ENCODE results near the gene DSCAM. TPM values are rescaled to one million over a fixed set of nuclear protein-coding genes. Genes with fewer than 3 reads are reported as not detected.

The DSCAM gene
- total RNA-seq, 4 donors from 2014 or later, result 0.04 to 0.06 TPM; not detected in 2

GRCh38 chr21:39968010-39968409 lies 878.9 kb downstream of the DSCAM start:
- H3K27me3 ChIP-seq, result no peaks in the 10 kb centered on the region
- TF ChIP-seq CTCF (IDR thresholded peaks at IDR 0.05), result no peak
- no peak for TF ChIP-seq POLR2A (IDR thresholded peaks at IDR 0.05)

GRCh38 chr21:39966786-39967185 lies 880.2 kb downstream of the DSCAM start:
- TF ChIP-seq POLR2A (IDR thresholded peaks at IDR 0.05) (no peak), CTCF (IDR thresholded peaks at IDR 0.05) (no peak)
- H3K4me1 ChIP-seq, result no peaks in the 10 kb centered on the region
- H3K27me3 ChIP-seq, result no peaks in the 10 kb centered on the region
- no peak overlapping the region for H3K4me3 ChIP-seq
- no peak overlapping the region for H3K27ac ChIP-seq
- no peaks in the 10 kb centered on the region for H3K36me3 ChIP-seq
- DNase-seq, result no peak
- 70 to 88% methylated on average over 3 of the region's 3 CpGs for WGBS, 2 donors
- H3K9me3 ChIP-seq, result no peaks in the 10 kb centered on the region
- intact Hi-C loops (cut with DNase I), result no loop called here

More at GRCh38 chr21:39968010-39968409, 878.9 kb downstream of the DSCAM start:
- Histone ChIP-seq H3K9me3 (no peaks in the 10 kb centered on the region), H3K27ac (no peak overlapping the region), H3K36me3 (no peaks in the 10 kb centered on the region), H3K4me1 (no peaks in the 10 kb centered on the region), H3K4me3 (no peak overlapping the region)
- no peak for DNase-seq
- intact Hi-C loops (cut with DNase I), result no loop called here
- 89 to 100% methylated on average over 1 to 2 of the region's 2 CpGs for WGBS, 2 donors

GRCh38 chr21:39965026-39965425 lies 881.9 kb downstream of the DSCAM start:
- H3K4me3 ChIP-seq, result no peak overlapping the region
- DNase-seq, result no peak
- no peak overlapping the region for H3K27ac ChIP-seq
- intact Hi-C loops (cut with DNase I), result no loop called here
- TF ChIP-seq POLR2A (IDR thresholded peaks at IDR 0.05) (no peak), CTCF (IDR thresholded peaks at IDR 0.05) (no peak)
- WGBS, 2 donors, result 39 to 100% methylated on average over 1 of the region's 1 CpG
- no peaks in the 10 kb centered on the region for H3K4me1 ChIP-seq
- no peaks in the 10 kb centered on the region for H3K36me3 ChIP-seq
- peaks cover 0 to 7% (median 0%) of the 10 kb centered on the region in 3 donors for H3K9me3 ChIP-seq
- no peaks in the 10 kb centered on the region for H3K27me3 ChIP-seq

GRCh38 chr21:39961251-39961650 lies 885.7 kb downstream of the DSCAM start:
- Histone ChIP-seq H3K36me3 (no peaks in the 10 kb centered on the region), H3K27me3 (no peaks in the 10 kb centered on the region), H3K4me1 (no peaks in the 10 kb centered on the region), H3K4me3 (no peak overlapping the region), H3K9me3 (peaks cover 0 to 12% (median 7%) of the 10 kb centered on the region in 3 donors), H3K27ac (no peak overlapping the region)
- no peak for DNase-seq
- 25 to 73% methylated on average over 1 of the region's 1 CpG for WGBS, 2 donors
- no peak for TF ChIP-seq POLR2A (IDR thresholded peaks at IDR 0.05)
- no peak for TF ChIP-seq CTCF (IDR thresholded peaks at IDR 0.05)
- intact Hi-C loops (cut with DNase I), result no loop called here

Small RNAs within 50 kb of the gene (small RNA-seq; reads per million reads assigned to genes)
- 0 reads per million in 4 donors for gene MIR4760
- gene RF00432, result 0 reads per million in 4 donors
